IMR-90 (cell line): ENCODE results near the gene AXDND1. TPM values are rescaled to one million over a fixed set of nuclear protein-coding genes. Genes with fewer than 3 reads are reported as not detected.

Experiments
- ATAC-seq: fragments of 200-7000 bp; cut with Tn5 transposase; 2 replicates; pipeline ENCODE4 v1.9.1; 2020; ENCODE audit warnings: low read depth, mild to moderate bottlenecking, moderate library complexity
- BruUV-seq: library from RNA; stranded (reverse); fragments of 400-500 nt; replicated peaks from 2 replicates; lab custom pipeline; 2021; lab: Mats Ljungman, UMichigan
- CTCF ChIA-PET: fragments of 300-600 bp; formaldehyde crosslinking; extraction: SDS; loops from one replicate; lab custom pipeline; 2021; ENCODE audit warnings: antibody characterized with exemption; lab: Yijun Ruan, JAX
- POLR2A ChIA-PET: fragments of 300-600 bp; sonication (Branson Sonifier 250); formaldehyde crosslinking; loops from one replicate; lab custom pipeline; 2022; ENCODE audit warnings: antibody characterized with exemption; ENCODE audit not compliant: unreplicated experiment; lab: Charles Lee
- DNase-seq: peaks from one replicate; pipeline ENCODE4 v3.0.0; 2013
- H2AFZ ChIP-seq: replicated peaks from 2 replicates; pipeline ENCODE3; 2013; ENCODE audit warnings: low read length, mild to moderate bottlenecking; ENCODE audit not compliant: poor library complexity
- H2AK5ac ChIP-seq: 2 replicates; pipeline ENCODE4 v1.6.1; 2013; ENCODE audit warnings: low read depth, low read length, inconsistent platforms
- H2AK9ac ChIP-seq: replicated peaks from 2 replicates; pipeline ENCODE3; 2013; ENCODE audit warnings: mild to moderate bottlenecking, low read depth, low read length, moderate library complexity; ENCODE audit not compliant: poor library complexity
- H2BK120ac ChIP-seq: 2 replicates; pipeline ENCODE4 v1.6.1; 2013; ENCODE audit warnings: low read depth, low read length, inconsistent platforms
- H2BK15ac ChIP-seq: 3 replicates; pipeline ENCODE4 v1.6.1; 2013; ENCODE audit warnings: low read depth, low read length, inconsistent platforms
- H2BK20ac ChIP-seq: 2 replicates; pipeline ENCODE4 v1.6.1; 2013; ENCODE audit warnings: low read depth, mild to moderate bottlenecking, inconsistent platforms, low read length, moderate library complexity
- H2BK5ac ChIP-seq: 2 replicates; pipeline ENCODE4 v1.6.1; 2013; ENCODE audit warnings: mild to moderate bottlenecking, low read depth, low read length, inconsistent platforms; ENCODE audit not compliant: poor library complexity, severe bottlenecking
- H3K14ac ChIP-seq: replicated peaks from 2 replicates; pipeline ENCODE4 v1.6.1; 2013; ENCODE audit warnings: low read depth, low read length, inconsistent platforms
- H3K18ac ChIP-seq: 2 replicates; pipeline ENCODE4 v1.6.1; 2013; ENCODE audit warnings: low read depth, low read length, control low read depth
- H3K23ac ChIP-seq: 2 replicates; pipeline ENCODE4 v1.6.1; 2013; ENCODE audit warnings: low read depth, low read length, inconsistent platforms
- H3K27ac ChIP-seq: 2 replicates; pipeline ENCODE4 v1.5.1; 2013; ENCODE audit warnings: mild to moderate bottlenecking, control low read depth, low read length; ENCODE audit not compliant: insufficient read depth
- H3K27me3 ChIP-seq: 2 replicates; pipeline ENCODE4 v1.6.1; 2013; ENCODE audit warnings: low read length; ENCODE audit not compliant: control insufficient read depth, insufficient read depth
- H3K36me3 ChIP-seq: 2 replicates; pipeline ENCODE4 v1.6.1; 2013; ENCODE audit warnings: low read length, mixed read lengths; ENCODE audit not compliant: control insufficient read depth, insufficient read depth
- H3K4ac ChIP-seq: 2 replicates; pipeline ENCODE4 v1.6.1; 2013; ENCODE audit warnings: low read depth, low read length, inconsistent platforms
- H3K4me1 ChIP-seq: 2 replicates; pipeline ENCODE4 v1.6.1; 2013; ENCODE audit warnings: low read length, mixed read lengths; ENCODE audit not compliant: control insufficient read depth, insufficient read depth
- H3K4me2 ChIP-seq: 2 replicates; pipeline ENCODE4 v1.6.1; 2013; ENCODE audit warnings: low read depth, mild to moderate bottlenecking, control low read depth, low read length, moderate library complexity
- H3K4me3 ChIP-seq: 2 replicates; pipeline ENCODE4 v1.5.1; 2013; ENCODE audit warnings: low read depth, mild to moderate bottlenecking, control low read depth, low read length, moderate library complexity; ENCODE audit not compliant: insufficient read depth
- H3K56ac ChIP-seq: 2 replicates; pipeline ENCODE4 v1.6.1; 2013; ENCODE audit warnings: low read length, inconsistent platforms; ENCODE audit not compliant: insufficient read depth; ENCODE audit errors: extremely low read depth
- H3K79me1 ChIP-seq, 2 experiments: 2 replicates each; pipeline ENCODE4 v1.6.1; 2013; ENCODE audit warnings: low read length in 2 of 2, inconsistent platforms in 1 of 2, low read depth in 1 of 2
- H3K9ac ChIP-seq: 2 replicates; pipeline ENCODE4 v1.6.1; 2013; ENCODE audit warnings: low read depth, low read length, control low read depth
- H3K9me1 ChIP-seq: 2 replicates; pipeline ENCODE4 v1.6.1; 2013; ENCODE audit warnings: low read length, inconsistent platforms; ENCODE audit not compliant: insufficient read depth
- H3K9me3 ChIP-seq: 2 replicates; pipeline ENCODE4 v1.6.1; 2013; ENCODE audit warnings: low read length; ENCODE audit not compliant: control insufficient read depth, insufficient read depth
- H4K20me1 ChIP-seq: 2 replicates; pipeline ENCODE4 v1.6.1; 2013; ENCODE audit warnings: low read length, inconsistent platforms; ENCODE audit not compliant: insufficient read depth
- H4K5ac ChIP-seq: 2 replicates; pipeline ENCODE4 v1.6.1; 2013; ENCODE audit warnings: mild to moderate bottlenecking, low read depth, low read length, control low read depth
- H4K8ac ChIP-seq, 2 experiments: 2 replicates each; pipeline ENCODE4 v1.6.1; 2013; ENCODE audit warnings: low read depth in 2 of 2, low read length in 2 of 2, control low read depth in 1 of 2, inconsistent platforms in 1 of 2
- H4K91ac ChIP-seq: 2 replicates; pipeline ENCODE4 v1.6.1; 2013; ENCODE audit warnings: low read depth, low read length, inconsistent platforms; ENCODE audit not compliant: insufficient read depth
- BHLHE40 ChIP-seq: fragments of 150-350 bp; IDR thresholded peaks from 2 replicates; pipeline ENCODE4 v1.6.1; 2016; ENCODE audit warnings: mild to moderate bottlenecking, low read depth, low read length
- FOS ChIP-seq: fragments of 150-350 bp; IDR thresholded peaks from 2 replicates; pipeline ENCODE4 v1.6.1; 2016; ENCODE audit warnings: low read depth, low read length
- MAFK ChIP-seq: IDR thresholded peaks from 2 replicates; pipeline ENCODE4 v1.6.1; 2012; ENCODE audit warnings: low read depth, low read length, improper control_type of control experiment
- MXI1 ChIP-seq: IDR thresholded peaks from 2 replicates; pipeline ENCODE4 v1.6.1; 2012; ENCODE audit warnings: low read depth, mild to moderate bottlenecking, low read length, moderate library complexity, borderline replicate concordance
- POLR2A ChIP-seq: IDR thresholded peaks from 2 replicates; pipeline ENCODE4 v1.6.1; 2012; ENCODE audit warnings: mild to moderate bottlenecking, low read depth, low read length
- RAD21 ChIP-seq: IDR thresholded peaks from 2 replicates; pipeline ENCODE4 v1.6.1; 2012; ENCODE audit warnings: low read length, improper control_type of control experiment
- SMC3 ChIP-seq: fragments of 150-350 bp; IDR thresholded peaks from 2 replicates; pipeline ENCODE4 v1.6.1; 2016; ENCODE audit warnings: low read depth, mild to moderate bottlenecking, antibody characterized with exemption, low read length, moderate library complexity
- WGBS, 2 experiments: methylation state at CpG; one replicate each; pipeline versions ENCODE4 v1.1.5 to v1.1.7; 2013; ENCODE audit warnings: missing lambda C conversion rate in 2 of 2; ENCODE audit not compliant: insufficient read length in 1 of 2; ENCODE audit errors: extremely low coverage in 2 of 2; 5-methylcytosine and 5-hydroxymethylcytosine counted together
- dilution Hi-C: fragments of 300-500 bp; cut with HindIII; formaldehyde crosslinking; loops from one replicate; pipeline ENCODE4 v1.14.3; 2018; ENCODE audit warnings: low sequenced_read_pairs; ENCODE audit not compliant: unreplicated experiment
- in situ Hi-C: fragments of 300-500 bp; cut with MboI; formaldehyde crosslinking; loops from 3 replicates; pipeline ENCODE4 v1.14.3; 2019; ENCODE audit warnings: low sequenced_read_pairs, inconsistent platforms, mixed read lengths
- intact Hi-C: fragments of 100-400 bp; cut with micrococcal nuclease; formaldehyde crosslinking; loops from 2 replicates; pipeline ENCODE4 v1.10.0; 2022
- polyA plus RNA-seq, 3 experiments: library from polyadenylated mRNA; depleted of rRNA; stranded (reverse); fragments of >200 nt; gene quantifications; 2 replicates each; pipeline ENCODE4 v1.2.3, GENCODE V29; 2012; ENCODE audit warnings: low replicate concordance in 1 of 3
- total RNA-seq: library from RNA; depleted of rRNA; stranded (reverse); fragments of >200 nt; gene quantifications from 2 replicates; pipeline ENCODE4 v1.2.3, GENCODE V29; 2012
- TF ChIP-seq, protein P1 (sequence below): fragments of 150-350 bp; IDR thresholded peaks from 2 replicates; pipeline ENCODE4 v1.6.1; 2017; ENCODE audit warnings: mild to moderate bottlenecking, antibody characterized with exemption, low read length, low read depth
- TF ChIP-seq, protein P2 (sequence below): fragments of 150-350 bp; IDR thresholded peaks from 2 replicates; pipeline ENCODE4 v1.6.1; 2016; ENCODE audit warnings: low read depth, mild to moderate bottlenecking, low read length, moderate library complexity, borderline replicate concordance

AXDND1 gene
- total and polyA plus RNA-seq, 2 of the 4 experiments (the other 2 are of a cell fraction): not detected

DNA sequence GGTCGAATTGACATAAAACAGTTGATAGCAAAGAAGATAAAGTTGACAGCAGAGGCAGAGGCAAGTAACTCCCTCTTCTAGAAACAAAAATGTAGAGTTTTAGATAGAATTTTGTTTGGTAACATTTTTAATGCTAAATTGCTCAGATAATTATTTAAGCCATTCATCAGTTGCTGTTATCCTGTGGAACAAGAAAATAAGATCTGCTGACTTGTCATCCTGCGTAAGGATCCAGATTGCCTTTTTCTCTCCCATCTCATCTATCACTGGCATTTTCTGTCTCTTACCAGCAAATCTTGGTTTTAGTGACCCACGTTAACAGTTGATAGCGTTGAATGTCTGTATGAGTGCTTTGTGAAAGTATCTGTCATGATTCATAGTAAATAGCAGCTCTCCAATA, 42.3 kb upstream of the AXDND1 start:
- POLR2A ChIA-PET: no interaction called here
- Histone ChIP-seq H4K8ac (0 out of 4 replicates have a peak overlapping the region, but pooled peaks of 1 of the 2 experiments have one; percentile 14), H3K23ac (no peak overlapping the region; the same call in 1 of the 2 replicates), H3K27ac (no peak overlapping the region), H2AK9ac (no peak overlapping the region), H4K91ac (no peak overlapping the region), H3K4me2 (no peak overlapping the region), H3K9me3 (peaks cover 5% of the 10 kb centered on the region; the same call in 1 of the 2 replicates), H2BK5ac (no peak overlapping the region), H3K56ac (no peak overlapping the region), H3K9me1 (no peaks in the 10 kb centered on the region), H3K9ac (no peak overlapping the region), H2BK20ac (no peak overlapping the region), H3K27me3 (no peaks in the 10 kb centered on the region), H3K4me1 (0 out of 2 replicates have a peak, but pooled peaks cover 2% of the 10 kb centered on the region), H4K20me1 (peaks cover 3% of the 10 kb centered on the region; the same call in 1 of the 2 replicates), H2BK15ac (no peak overlapping the region), H3K79me1 (peaks cover 23 to 35% of the 10 kb centered on the region in 2 experiments), H3K36me3 (peaks cover 11% of the 10 kb centered on the region; the same call in 1 of the 2 replicates), H4K5ac (no peak overlapping the region), H2AFZ (no peak overlapping the region), H3K18ac (no peak overlapping the region), H2BK120ac (no peak overlapping the region), H3K4ac (no peak overlapping the region), H3K14ac (no peak overlapping the region; the same call in 1 of the 2 replicates), H2AK5ac (no peak overlapping the region), H3K4me3 (no peak overlapping the region)
- no CpG with 5 or more reads among the region's 4 CpGs for WGBS, 2 experiments
- intact Hi-C loops: no loop called here
- ATAC-seq: no peak
- dilution Hi-C loops: no loop called here
- TF ChIP-seq FOS (no peak), MAFK (no peak), MXI1 (no peak), SMC3 (no peak), BHLHE40 (no peak), RAD21 (no peak), POLR2A (no peak)
- TF ChIP-seq, protein P1, sequence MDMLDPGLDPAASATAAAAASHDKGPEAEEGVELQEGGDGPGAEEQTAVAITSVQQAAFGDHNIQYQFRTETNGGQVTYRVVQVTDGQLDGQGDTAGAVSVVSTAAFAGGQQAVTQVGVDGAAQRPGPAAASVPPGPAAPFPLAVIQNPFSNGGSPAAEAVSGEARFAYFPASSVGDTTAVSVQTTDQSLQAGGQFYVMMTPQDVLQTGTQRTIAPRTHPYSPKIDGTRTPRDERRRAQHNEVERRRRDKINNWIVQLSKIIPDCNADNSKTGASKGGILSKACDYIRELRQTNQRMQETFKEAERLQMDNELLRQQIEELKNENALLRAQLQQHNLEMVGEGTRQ: no peak
- TF ChIP-seq, protein P2, sequence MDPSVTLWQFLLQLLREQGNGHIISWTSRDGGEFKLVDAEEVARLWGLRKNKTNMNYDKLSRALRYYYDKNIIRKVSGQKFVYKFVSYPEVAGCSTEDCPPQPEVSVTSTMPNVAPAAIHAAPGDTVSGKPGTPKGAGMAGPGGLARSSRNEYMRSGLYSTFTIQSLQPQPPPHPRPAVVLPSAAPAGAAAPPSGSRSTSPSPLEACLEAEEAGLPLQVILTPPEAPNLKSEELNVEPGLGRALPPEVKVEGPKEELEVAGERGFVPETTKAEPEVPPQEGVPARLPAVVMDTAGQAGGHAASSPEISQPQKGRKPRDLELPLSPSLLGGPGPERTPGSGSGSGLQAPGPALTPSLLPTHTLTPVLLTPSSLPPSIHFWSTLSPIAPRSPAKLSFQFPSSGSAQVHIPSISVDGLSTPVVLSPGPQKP: no peak
- in situ Hi-C loops: no loop called here
- CTCF ChIA-PET: no interaction called here
- no TSS peak for BruUV-seq
- DNase-seq: peak; percentile 18
